AG09319 (cell line): Measurements from ENCODE around the gene NETO2.

Experiments used
- DNase-seq: peaks from one replicate; pipeline ENCODE4 v3.0.0-alpha.2; 2010; ENCODE audit warnings: low read depth; ENCODE audit errors: extremely low read depth
- TF ChIP-seq, protein P1 (sequence below): IDR thresholded peaks from 2 replicates; pipeline ENCODE4 v1.5.1; 2011; ENCODE audit warnings: low read depth, mild to moderate bottlenecking, inconsistent platforms, low read length, moderate library complexity

Gene NETO2

GRCh38 chr16:47047524-47048203, 96.1 kb downstream of the NETO2 start:
- TF ChIP-seq, protein P1, sequence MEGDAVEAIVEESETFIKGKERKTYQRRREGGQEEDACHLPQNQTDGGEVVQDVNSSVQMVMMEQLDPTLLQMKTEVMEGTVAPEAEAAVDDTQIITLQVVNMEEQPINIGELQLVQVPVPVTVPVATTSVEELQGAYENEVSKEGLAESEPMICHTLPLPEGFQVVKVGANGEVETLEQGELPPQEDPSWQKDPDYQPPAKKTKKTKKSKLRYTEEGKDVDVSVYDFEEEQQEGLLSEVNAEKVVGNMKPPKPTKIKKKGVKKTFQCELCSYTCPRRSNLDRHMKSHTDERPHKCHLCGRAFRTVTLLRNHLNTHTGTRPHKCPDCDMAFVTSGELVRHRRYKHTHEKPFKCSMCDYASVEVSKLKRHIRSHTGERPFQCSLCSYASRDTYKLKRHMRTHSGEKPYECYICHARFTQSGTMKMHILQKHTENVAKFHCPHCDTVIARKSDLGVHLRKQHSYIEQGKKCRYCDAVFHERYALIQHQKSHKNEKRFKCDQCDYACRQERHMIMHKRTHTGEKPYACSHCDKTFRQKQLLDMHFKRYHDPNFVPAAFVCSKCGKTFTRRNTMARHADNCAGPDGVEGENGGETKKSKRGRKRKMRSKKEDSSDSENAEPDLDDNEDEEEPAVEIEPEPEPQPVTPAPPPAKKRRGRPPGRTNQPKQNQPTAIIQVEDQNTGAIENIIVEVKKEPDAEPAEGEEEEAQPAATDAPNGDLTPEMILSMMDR, result no peak
- no peak for DNase-seq

DNA sequence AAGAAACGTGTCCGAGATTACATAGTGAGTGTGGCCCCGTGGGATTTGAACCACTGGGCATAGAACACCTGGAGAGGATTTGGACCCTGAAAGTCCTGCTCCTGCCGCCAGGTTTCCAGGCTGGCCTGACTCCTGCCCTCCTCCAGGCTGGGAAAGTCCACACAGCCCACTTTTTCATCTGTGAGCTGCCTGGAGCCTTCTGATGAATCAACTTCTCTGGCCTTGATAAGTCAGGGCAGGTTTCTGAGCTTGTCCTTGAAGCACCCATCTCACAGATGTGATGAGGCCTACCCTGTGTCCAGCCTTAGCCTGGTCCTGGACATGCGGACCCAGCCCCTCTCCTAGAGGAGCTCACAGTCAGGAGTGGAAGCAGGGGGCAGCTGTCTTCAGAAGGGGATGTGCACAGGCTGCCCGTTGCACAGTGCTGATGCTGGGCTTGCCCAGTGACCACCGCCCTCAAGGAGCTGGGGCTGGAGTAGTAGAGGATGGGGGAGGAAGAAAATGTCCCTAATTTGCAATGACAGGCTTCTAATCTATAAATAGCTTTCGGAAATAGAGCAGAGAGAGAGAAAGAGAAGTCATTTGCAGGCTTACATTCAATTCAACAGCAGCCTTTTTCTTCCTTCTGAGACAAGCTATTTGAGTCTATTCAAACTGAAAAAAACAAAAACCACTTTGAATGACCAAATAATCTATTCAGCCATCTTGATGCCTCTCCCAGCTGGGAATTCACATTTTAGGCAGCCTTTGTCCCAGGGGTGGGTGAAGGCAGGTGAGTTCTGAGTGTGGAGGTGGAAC, 96.8 kb downstream of the NETO2 start:
- TF ChIP-seq, protein P1, result no peak
- DNase-seq, result no peak

DNA sequence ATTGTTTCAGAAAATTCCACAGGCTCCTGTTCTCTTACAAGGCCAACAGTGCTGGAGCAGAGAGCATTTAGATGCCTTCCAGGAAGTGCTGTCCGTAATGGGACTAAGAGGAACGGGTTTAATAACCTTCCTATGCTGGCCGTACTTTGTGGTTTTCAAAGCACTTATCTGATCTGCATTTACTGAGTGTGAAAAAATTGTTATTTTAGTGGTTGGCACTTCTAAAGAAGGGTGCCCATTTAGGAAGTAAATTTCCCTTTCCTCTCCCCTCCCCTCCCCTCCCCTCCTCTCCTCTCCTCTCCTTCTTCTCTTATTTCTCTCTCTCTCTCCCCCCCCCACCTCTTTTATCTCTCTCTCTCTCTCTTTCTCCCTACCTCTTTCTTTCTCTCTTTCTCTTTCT, 98.3 kb downstream of the NETO2 start:
- TF ChIP-seq, protein P1, result no peak
- DNase-seq, result no peak

DNA sequence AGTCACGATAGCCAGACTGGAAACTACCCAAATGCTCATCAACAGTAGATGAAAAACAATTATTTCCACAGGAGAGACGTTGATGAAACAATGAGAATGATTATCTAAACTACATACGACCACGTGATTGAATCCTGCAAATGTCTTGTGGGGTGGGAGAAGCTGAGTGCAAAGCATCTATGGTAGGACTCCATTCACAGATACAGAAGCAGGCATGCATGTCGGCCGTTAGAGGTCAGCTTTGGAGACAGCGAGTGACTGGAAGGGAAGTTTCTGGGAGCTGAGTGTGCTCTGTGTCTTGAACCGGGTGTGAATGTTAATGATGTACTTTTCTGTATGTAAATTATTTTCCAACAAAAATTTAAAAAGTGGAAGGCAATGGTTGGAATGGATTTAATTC, 98.7 kb downstream of the NETO2 start:
- DNase-seq, result no peak
- TF ChIP-seq, protein P1, result no peak

DNA sequence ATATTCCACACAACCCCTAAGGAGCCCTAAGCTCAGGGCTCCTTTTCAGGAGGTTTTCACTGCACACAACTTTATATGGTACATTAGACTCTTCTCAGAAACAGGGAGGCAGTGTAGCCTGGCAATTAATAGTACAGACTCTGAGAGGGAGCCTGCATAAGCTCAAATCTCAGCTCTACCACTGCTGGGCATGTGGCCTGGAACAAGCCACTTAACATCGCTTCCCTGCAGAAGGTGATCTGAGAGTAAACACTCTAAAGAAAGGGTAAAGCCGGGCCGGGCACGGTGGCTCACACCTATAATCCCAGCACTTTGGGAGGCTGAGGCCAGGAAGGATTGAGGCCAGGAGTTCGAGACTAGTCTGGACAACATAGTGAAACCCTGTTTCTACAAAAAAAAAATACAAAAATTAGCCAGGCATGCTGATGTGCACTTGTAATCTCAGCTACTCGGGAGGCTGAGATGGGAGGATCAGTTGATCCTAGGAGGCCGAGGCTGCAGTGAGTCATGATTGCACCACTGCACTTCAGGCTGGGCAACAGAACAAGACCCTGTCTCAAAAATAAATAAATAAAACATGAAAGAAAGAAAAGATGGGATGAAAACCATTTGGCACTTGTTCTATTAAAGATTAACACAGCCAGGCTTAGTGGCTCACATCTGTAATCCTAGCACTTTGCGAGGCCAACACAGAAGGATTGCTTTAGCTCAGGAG, 99.6 kb downstream of the NETO2 start:
- no peak for DNase-seq
- TF ChIP-seq, protein P1, result no peak

DNA sequence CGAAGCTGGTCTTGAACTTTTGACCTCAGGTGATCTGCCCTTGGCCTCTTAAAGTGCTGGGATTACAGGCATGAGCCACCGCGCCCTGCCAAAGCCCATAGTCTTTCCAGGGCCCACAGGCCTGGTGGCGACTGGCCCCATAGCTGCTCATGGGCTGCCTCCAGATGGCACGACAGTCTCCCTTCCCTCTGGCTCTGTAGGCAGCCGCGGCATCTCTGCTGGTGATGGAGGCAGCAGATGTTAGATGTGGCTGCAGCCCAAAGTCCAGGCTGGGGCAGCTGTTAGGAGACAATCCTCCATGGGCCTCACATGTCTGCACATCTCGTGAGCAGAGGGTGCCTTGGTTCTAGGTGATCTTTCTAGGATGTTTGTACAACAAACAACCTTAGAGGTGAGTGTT, 100.5 kb downstream of the NETO2 start:
- TF ChIP-seq, protein P1, result no peak
- no peak for DNase-seq
